Right ventricle myocardium inferior (tissue), 1 donor: ENCODE results near the gene CARNS1. TPM values are rescaled to one million over a fixed set of nuclear protein-coding genes. Genes with fewer than 3 reads are reported as not detected.
A peak's percentile ranks its signal among the peaks of the same experiment; 100 is the strongest.

ENCODE experiments used
- ATAC-seq: fragments of 200-7000 bp; cut with Tn5 transposase; one replicate; pipeline ENCODE4 v1.9.1; 2020; ENCODE audit warnings: mild to moderate bottlenecking, moderate library complexity
- DNase-seq: peaks from one replicate; pipeline ENCODE4 v3.0.0; 2021; ENCODE audit errors: missing footprints
- intact Hi-C: fragments of 100-400 bp; cut with DNase I; formaldehyde crosslinking; loops from one replicate; pipeline ENCODE4 v1.11.0; 2022
- long read RNA-seq: library from polyadenylated mRNA; unstranded; transcript quantifications from one replicate; pipeline ENCODE4 v2.0.0, GENCODE V29; 2021
- total RNA-seq: library from RNA; stranded (reverse); fragmentation: NEBNext Ultra II Directional; extraction: Animal tissue kit (Norgen Biotek cat#: 25700); gene quantifications from one replicate; pipeline ENCODE4 v1.2.1, GENCODE V29; 2021
- donor health status: DM: no; HTN: yes; CAD: no; lungs with severe emphysema.

The CARNS1 gene, protein sequence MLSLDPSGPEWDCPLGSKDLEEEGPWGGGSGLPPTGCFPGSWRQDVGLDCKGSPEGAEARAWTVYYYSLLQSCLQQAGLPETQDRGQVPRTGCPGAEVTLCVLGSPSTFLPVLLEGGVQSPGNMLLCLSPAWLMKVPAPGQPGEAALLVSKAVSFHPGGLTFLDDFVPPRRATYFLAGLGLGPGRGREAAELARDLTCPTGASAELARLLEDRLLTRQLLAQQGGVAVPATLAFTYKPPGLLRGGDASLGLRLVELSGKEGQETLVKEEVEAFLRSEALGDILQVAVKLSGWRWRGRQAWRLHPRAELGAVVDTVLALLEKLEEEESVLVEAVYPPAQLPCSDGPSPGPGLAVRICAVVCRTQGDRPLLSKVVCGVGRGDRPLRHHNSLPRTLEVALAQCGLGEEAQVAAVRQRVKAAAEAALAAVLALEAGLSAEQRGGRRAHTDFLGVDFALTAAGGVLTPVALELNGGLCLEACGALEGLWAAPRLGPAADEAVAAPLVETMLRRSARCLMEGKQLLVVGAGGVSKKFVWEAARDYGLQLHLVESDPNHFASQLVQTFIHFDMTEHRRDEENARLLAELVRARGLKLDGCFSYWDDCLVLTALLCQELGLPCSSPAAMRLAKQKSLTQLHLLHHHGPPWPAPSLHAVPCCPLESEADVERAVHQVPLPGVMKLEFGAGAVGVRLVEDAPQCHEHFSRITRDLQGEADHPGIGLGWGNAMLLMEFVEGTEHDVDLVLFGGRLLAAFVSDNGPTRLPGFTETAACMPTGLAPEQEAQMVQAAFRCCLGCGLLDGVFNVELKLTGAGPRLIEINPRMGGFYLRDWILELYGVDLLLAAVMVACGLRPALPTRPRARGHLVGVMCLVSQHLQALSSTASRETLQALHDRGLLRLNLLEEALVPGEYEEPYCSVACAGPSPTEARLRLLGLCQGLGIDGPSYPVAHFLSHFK
- 14.1 TPM for total RNA-seq
- long read RNA-seq, full-length matches to known transcripts, result 6 of 54 reads
- long read RNA-seq, partial matches to known transcripts, result 11 of 54 reads
- long read RNA-seq, other reads (novel, unspliced or antisense), result 37 of 54 reads

DNA sequence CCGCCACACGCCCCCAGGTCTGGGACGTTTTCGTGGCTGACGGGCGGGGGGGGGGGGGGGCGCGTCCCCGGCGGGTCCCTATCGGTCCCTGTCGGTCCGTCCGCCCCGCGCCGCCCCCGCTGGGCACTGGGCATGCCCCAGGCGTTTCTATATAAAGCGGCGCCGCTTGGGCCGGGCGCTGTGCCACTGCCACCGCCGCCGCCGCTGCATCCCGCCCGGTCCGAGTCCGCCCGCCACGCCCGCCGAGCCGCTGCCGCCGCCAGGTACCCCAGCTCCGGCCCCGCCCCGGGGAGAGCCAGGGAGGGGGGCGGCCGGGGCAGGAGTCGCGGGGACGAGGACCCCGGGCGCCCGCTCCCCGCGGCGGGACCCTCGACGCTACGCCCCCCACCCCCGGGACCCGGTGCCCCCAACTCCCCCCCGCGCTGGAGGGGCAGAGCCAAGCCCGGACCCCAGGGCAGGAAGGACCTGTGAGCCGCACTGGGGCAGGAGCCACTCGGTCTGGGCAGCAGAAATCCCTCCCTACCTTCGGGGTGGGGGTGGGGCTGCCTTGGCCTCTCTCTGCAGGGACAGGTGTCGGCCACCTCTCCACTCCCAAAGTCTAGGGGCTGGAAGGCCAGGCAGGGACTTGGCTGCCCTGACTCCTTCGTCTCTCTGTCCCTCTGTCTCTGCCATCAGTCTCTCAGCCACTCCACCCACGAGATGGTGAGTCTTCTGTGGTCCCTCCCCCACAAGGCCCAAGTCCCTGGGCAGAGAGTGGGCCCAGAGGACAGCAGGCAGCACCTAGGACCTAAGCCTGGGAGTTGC, at the start of gene CARNS1:
CARNS1 (plus strand) TSS at position 178 of the 804 bp plus-strand sequence; CDS start at position 700, 522 bp downstream.
- DNase-seq (no peak), ATAC-seq (no peak)
- intact Hi-C loops, result loop anchor here (2.0 kb wide), 1 partner anchor 13 kb away; no protein-coding TSS in a partner anchor

DNA sequence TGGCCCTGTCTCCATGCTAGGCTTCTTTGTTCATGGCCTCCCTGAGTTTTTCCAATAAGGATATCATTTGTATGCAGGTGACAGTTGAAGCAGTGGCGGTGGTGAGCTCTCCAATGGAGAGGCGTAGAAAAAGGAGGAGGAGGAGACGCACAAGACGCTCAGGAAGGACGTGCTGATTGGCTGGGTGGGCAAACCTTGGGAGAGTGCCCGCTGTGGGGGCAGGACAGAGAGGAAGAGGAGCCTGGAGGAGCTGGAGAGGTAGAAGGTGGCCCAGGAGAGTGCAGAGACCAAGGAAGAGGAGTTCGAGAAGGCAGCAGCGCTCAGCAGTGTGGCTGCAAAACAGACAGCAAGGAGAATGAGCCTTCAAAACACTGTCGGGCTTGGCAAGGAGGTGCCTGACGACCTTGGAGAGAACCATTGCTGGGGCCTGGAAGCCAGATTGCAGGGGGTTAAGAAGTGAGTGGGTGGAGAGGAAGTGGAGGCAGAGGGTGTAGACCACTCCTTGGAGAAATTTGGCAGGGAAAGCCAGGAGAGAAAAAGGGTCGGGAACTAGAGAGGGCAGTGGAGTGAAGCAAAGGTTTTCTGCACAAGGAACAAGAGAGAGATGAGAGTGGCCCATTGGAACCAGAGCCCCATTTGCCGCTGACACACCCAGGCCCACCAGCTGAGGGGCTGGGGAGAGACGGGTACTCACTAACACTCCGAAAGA, 49.6 kb upstream of the CARNS1 start:
- intact Hi-C loops, result no loop called here
- no peak for DNase-seq
- no peak for ATAC-seq

DNA sequence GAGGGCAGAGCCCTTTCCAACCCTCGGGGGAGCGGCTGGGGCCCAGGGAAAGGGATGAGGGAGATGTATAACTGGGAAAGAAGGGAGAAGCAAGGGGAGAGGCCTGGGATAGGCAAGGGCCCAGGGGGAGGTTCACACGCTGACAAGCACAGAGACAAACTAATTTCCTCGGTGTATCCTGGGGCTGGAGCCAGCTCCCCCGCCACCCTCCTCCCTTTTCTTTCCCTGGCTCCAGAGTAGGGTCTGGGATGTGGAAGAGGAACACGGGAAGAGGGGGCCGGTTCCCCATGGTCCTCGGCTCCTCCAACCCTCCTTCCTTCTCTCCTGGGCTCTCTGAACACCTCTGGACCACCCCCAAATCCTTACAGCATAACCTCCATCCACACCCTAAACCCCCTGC, 48.9 kb upstream of the CARNS1 start:
- ATAC-seq (no peak), DNase-seq (no peak)
- intact Hi-C loops, result no loop called here

DNA sequence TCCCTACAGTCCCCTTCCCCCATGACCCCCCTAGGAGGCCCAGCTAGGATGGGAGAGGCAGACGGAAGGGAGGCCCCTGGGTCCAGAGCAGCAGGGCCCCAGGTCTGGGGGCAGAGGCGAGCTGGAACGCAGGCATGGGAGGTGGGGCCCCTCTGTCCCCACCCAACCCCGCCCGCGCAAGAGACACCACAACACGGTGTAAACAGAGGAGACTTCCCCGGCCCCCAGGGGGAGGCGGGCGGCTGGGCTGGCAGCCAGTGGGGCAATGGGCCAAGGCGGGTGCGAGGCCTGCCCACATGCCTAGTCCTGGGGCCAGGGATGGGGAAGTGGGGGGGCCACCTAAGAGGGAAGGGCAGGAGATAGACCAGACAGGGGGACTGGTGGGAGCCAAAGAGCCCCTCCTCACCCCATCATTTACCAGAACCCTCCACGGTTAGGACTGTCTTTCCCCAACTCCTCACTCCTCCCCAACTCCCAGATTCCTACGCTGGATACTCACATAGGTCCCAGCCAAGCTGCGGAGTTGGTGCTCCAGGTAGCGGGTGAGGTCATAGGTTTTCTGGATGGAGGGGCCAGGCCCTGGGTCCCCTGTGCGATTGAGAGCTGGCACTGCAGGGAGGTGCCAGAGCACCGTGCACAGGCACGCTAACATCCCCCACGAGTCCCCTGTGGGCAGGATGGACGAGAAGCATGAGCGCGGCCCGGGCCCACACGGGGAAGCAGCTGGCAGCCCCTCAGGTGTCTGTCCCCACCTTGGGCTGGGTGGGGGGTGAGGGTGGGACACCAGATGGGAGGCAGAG, 48.3 kb upstream of the CARNS1 start:
- intact Hi-C loops, result no loop called here
- DNase-seq (no peak), ATAC-seq (no peak)

DNA sequence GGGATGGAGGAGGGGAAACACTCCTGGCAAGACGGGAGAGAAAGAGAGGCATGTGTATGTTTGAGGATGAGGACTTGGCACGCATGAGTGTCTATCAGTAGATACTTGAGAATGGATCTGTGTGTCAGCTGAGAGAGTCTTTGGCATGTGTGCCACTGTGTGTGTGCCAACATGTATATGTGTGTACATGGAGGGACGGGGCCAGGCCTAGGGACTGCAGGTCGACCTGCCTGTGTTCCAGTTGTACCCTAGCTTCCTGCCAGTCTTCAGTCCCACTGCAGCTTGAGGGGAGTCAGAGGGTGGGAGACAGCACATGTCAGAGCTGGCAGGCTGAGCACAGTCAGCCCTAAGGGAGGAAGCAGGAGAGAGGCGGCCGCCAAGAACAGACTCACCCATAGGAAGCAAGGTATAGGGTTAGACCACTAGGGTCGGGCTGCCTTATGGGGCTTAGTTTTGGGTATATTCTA, 47.7 kb upstream of the CARNS1 start:
- no peak for DNase-seq
- intact Hi-C loops, result no loop called here
- ATAC-seq, result no peak

DNA sequence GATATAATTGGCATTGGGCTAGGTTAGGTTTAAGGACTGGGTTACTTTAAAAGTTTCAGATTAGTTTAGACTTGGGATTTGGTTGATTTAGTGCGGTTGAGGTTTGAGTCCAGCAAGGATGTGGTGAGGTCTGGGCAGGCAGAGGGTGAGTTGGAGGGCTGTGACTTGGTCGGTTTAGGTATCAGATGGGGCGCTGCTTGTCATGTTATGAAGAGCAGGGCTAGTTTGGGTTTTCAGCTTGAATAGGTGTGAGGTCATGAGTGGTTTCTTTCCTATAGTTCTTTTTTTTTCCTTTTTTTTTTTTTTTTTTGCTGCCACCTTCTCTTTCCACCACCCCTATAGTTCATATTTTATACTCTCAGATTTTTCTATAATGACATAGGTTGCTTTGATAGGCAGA, 46.9 kb upstream of the CARNS1 start:
- intact Hi-C loops, result no loop called here
- DNase-seq (no peak), ATAC-seq (no peak)

DNA sequence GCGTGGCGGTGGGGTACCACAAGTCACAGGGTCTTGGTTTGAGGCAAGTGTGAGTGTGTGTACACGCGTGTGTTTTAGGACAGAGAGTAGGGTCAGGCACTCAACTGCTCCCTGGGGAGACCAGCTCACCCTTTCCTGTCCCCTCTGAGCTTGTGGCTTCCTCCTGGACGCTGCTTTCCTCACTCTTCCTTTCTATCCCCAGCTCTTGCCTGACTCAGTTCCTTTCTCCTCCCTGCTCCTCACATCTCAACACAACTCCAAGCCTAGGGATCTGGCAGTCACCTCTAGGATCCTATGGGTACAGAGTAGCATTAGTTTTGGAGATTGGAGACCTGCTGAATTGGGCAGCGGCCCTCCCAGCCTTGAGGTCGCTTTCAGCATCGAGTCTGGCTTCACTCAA, 46.2 kb upstream of the CARNS1 start:
- intact Hi-C loops, result no loop called here
- DNase-seq (no peak), ATAC-seq (no peak)

DNA sequence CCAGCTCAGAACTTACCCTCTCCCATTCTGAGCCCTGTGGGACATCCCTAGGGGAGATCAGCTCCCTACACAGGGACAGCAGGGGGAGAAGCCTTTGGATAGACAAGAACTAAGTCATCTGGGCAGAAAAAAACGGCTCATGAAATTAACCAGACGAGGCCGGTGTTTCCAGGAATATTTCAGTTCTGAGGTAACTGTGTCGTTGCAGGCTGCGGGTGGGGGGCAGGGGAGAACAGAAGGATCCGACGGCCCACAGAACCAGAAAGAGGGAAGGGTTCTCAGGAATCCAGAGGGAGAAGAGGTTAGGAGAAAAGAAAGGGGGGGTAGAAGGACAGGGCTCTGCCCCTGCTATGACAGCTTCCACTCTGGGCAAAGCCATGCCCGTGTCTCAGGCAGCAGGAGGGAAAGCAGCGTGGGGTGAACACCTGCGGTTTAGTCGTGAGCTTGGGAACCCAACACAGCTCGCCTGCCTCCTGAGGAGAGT, 45.6 kb upstream of the CARNS1 start:
- intact Hi-C loops, result no loop called here
- no peak for ATAC-seq
- DNase-seq, result no peak

DNA sequence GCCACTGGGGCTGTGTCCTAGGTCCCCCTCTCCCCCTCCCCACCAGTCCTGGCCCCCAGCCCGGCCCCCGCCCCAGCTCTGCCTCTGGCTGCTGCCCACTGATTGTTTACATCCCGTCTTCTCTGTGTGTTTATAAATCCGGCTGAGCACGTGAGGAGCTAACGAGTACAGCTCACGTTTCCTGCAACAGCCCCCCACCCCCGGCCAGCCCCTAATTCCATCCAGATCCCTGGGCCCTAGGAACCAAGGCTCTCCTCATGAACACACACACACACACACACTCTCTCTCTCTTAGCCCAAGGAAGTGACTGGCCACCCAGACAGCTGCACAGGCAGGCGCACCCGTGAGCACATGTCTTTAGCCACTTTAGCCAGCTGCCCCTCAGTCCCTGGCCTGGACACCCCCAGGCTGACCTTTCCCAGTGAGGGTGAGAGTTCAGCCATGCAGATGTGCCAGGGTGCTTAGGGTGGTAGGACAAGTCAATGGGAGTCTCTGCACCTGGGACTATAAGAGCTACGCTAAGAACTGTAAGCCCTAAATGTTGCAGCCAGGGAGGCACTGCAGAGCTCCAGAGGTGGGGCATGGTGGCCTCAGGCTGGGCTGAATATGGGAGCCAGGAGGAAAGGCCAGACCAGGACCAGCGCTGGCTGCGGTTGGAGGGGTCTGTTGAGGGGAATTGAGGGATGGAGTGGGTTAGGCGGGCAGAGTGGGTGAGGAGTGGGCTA, 45.0 kb upstream of the CARNS1 start:
- DNase-seq (no peak), ATAC-seq (no peak)
- intact Hi-C loops, result no loop called here

DNA sequence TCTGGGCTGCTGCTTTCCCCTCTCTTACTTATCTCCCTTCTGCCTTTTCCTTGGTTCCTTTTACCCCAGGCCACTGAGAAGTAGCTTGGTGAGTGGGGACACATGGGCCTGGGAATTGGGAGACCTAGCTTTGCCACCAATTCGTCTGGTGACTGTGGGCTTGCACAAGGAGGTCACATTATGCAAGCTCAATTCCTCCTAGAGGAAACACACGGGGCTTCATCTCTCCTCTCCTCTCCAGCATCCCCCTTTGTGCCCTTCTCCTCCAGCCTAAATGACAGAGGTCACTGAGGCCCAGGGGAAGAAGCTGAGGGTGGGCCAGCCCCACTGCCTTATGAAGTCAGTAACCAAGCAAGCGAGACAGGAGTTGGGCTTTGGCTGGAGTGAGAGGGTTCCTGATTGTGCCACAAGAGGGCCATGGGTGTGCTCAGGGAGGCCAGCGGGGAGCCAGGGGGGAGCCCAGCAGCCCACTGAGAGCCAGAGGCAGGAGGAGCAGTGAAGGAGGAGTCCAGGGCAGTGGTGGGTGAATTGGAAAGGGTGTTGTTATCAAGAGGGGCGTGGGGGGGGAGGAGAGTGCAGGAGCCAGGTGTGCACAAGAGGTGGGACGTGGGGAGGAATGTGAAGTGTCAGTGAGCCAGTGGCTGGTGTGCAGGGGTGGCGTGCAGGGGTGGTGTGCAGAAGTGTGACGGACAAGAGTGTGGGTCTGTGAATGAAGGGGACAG, 44.1 kb upstream of the CARNS1 start:
- ATAC-seq (peak; percentile 16), DNase-seq (no peak)
- intact Hi-C loops, result no loop called here

DNA sequence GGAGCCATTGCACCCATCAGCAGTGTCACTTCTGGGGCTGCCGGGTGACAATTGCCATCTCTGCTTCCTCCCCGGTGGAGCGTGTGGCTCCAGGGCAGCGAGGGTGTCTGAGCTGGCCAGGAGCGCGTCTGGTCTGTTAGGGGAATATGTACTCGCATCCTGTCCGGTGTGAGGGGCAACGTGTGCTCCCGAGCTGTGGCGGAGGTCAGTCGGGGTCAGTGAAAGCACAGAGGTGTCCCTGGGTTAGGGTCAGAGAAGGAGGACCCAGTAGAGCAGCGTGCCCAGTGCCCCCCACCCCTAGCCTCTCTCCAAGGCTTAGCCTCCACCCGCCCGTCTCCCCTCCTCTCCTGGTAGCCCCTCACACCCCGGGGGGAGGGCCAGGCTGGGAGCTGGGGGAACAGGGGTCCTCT, 43.6 kb upstream of the CARNS1 start:
- DNase-seq, result peak; percentile 56
- ATAC-seq, result no peak
- intact Hi-C loops, result no loop called here

DNA sequence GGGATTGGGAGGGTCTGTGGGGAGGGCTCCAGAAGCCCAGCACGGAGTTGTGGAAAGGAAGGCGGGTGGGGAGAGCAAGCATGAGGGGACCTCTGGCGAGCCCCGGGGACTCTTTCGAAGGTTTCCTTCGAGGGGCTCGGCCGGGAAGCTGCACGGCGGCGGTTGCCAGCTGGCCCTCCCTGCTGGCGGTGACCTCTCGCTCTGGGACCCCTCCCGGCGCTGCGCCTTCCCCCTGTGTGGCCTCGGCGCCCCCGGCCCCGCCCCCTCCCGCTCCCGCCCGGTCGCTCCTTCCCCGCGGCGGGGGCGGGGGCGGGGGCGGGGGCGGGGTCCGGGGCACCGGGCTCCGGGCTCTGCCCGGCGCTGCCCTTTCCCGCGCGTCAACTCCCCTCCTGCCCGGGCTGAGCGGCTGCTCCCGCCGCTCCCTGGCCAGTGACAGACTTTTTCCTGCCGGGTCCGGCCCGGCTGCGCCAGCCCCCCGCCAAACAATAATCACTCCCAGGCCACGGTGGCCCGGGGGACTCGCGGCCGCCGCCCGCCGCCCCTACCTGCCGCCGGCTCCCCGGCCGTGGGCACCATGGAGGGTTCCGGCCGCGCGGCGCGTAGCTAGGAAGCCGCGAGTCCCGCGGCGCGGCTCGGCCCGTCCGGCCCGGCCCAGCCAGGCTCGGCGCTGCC, 43.0 kb upstream of the CARNS1 start:
- ATAC-seq (peak; percentile 2), DNase-seq (no peak)
- intact Hi-C loops, result no loop called here

DNA sequence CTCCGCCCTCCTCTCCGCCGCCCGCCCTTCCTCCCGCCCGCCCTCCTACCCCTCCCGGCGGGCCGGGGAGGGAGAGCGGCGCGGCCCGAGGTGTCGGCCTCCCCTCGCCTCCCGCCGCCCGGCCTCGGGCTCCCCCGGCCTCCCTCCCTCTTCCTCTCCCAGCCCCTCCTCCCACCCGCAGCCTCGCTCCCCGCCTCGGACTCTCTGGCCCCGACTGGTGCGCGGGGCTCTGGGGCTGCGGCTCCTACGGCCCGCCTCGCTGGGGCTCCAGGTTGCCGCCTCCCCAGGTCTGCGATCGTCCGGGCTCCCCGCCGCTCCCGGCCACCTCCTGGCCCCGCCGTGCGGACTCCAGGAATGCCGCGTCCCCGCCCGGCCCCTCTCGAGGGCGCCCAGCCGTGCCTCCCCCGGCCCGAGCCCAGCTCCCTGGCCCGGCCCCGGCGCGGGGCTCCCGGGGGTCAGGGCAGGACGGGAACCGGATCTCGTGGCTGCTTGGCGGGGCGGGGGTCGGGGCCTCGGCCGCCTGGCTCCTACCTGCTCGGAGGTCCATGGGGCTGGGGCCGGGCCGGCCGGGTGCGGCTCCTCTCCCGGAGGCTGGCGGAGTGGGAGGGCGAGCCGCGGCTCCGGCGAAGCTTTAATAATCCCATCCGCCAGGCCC, 42.4 kb upstream of the CARNS1 start, which contains the start of gene CLCF1:
CLCF1 (minus strand) TSS at position 606 of the 655 bp plus-strand sequence; CDS start at position 547, 59 bp downstream.
- ATAC-seq, result peak; percentile 61
- DNase-seq, result peak; percentile 84
- intact Hi-C loops, result no loop called here

DNA sequence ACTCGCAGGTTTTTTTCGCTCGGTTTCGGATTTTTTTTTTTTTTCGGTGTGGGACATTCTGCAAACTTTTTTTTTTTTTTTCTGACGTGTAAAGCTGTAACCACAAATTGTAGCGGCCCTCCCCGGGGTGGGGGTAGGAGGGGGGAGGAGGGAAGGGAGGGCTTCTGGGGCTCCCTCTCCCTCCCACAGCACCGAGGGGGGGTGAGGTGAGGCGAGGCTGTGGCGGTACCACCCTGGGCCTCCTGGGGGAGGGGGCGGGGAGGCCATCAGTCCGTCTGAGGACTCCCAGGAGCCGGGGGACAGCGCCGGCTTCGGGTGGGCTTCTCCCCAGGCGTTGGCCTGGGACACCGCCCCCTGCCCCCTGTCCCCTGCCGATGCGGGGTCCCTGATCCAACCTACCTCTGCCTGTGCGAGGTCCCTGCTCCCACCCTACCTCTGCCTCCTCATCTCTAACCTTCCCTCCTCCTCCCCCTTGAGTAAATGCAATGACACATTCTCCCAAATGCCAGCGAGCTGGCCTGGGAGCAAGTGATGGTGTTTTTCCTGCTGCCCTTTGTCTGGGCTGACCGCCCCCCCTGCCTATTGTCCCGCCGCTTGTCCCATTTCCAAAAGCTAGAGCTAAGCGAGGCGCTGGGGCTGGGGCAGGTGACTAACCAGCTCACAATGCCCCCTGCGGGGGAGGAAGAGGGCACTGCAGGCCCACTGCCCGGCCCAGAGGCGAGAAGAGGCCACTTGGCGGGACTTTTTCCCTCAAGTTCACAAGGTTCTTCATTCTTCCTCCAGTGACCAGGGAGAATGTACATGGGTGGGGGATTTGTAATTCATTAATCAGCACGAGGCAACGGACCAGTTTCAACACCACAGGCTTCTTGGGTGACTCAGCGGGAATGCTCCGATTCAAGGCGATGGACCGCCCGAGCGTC, 41.6 kb upstream of the CARNS1 start:
- ATAC-seq (peak; percentile 41), DNase-seq (peak; percentile 82)
- intact Hi-C loops, result no loop called here
